ENCODE measurements around the gene UGT2B10. TPM values are rescaled to one million over a fixed set of nuclear protein-coding genes. Genes with fewer than 3 reads are reported as not detected.

The UGT2B10 gene
- polyA plus RNA-seq, 1 of the 3 experiments (the other 2 are of a cell fraction), result not detected

GRCh38 chr4:68871809-68872642 lies 56.2 kb downstream of the UGT2B10 start:
- no peak overlapping the region for H3K9ac ChIP-seq
- no peaks in the 10 kb centered on the region for H3K4me1 ChIP-seq (ENCODE audit: control insufficient read depth in 1 of 2, insufficient read depth in 2 of 2, low read depth in 1 of 2, low read length in 1 of 2)
- H3K4me2 ChIP-seq, result no peak overlapping the region
- no peaks in the 10 kb centered on the region for H3F3A ChIP-seq (replicated peaks; ENCODE audit: insufficient read depth)
- H3K36me3 ChIP-seq (replicated peaks in 1 of 2; ENCODE audit: control insufficient read depth in 1 of 2, insufficient read depth in 2 of 2, low read length in 1 of 2), result no peaks in the 10 kb centered on the region
- no peaks in the 10 kb centered on the region for H4K20me1 ChIP-seq (ENCODE audit: insufficient read depth)
- 1% methylated on average over 2 of the region's 2 CpGs for WGBS (ENCODE audit: low lambda C conversion rate)
- H3K79me2 ChIP-seq (ENCODE audit: insufficient read depth), result no peaks in the 10 kb centered on the region
- TF ChIP-seq RCOR1 (IDR thresholded peaks at IDR 0.05; ENCODE audit: low read length) (no peak), RFX5 (IDR thresholded peaks at IDR 0.05; ENCODE audit: low read length) (no peak), FOXJ3 (CRISPR knock-in tag; IDR thresholded peaks at IDR 0.05) (no peak), JUND (IDR thresholded peaks at IDR 0.05) (no peak), POLR2AphosphoS5 (IDR thresholded peaks at IDR 0.05; ENCODE audit: low read depth, low read length) (no peak), TCF12 (IDR thresholded peaks at IDR 0.05) (no peak), SMC3 (IDR thresholded peaks at IDR 0.05; ENCODE audit: low read depth, low read length) (no peak), TEAD4 (IDR thresholded peaks at IDR 0.05; ENCODE audit: borderline replicate concordance, insufficient read depth) (no peak), EZH2phosphoT487 (IDR thresholded peaks at IDR 0.05; ENCODE audit: borderline replicate concordance, low read depth) (no peak)
- TF ChIP-seq, protein P1, sequence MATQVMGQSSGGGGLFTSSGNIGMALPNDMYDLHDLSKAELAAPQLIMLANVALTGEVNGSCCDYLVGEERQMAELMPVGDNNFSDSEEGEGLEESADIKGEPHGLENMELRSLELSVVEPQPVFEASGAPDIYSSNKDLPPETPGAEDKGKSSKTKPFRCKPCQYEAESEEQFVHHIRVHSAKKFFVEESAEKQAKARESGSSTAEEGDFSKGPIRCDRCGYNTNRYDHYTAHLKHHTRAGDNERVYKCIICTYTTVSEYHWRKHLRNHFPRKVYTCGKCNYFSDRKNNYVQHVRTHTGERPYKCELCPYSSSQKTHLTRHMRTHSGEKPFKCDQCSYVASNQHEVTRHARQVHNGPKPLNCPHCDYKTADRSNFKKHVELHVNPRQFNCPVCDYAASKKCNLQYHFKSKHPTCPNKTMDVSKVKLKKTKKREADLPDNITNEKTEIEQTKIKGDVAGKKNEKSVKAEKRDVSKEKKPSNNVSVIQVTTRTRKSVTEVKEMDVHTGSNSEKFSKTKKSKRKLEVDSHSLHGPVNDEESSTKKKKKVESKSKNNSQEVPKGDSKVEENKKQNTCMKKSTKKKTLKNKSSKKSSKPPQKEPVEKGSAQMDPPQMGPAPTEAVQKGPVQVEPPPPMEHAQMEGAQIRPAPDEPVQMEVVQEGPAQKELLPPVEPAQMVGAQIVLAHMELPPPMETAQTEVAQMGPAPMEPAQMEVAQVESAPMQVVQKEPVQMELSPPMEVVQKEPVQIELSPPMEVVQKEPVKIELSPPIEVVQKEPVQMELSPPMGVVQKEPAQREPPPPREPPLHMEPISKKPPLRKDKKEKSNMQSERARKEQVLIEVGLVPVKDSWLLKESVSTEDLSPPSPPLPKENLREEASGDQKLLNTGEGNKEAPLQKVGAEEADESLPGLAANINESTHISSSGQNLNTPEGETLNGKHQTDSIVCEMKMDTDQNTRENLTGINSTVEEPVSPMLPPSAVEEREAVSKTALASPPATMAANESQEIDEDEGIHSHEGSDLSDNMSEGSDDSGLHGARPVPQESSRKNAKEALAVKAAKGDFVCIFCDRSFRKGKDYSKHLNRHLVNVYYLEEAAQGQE (IDR thresholded peaks at IDR 0.05; ENCODE audit: low read depth, low read length), result no peak
- H3K27ac ChIP-seq (ENCODE audit: low read depth in 2 of 2, low read length in 1 of 2), result no peak overlapping the region
- CTCF ChIA-PET, result no interaction called here
- no peaks in the 10 kb centered on the region for H3K9me2 ChIP-seq
- DNase-seq, result no peak
- POLR2A ChIA-PET, result no interaction called here
- H3K9me3 ChIP-seq, result no peaks in the 10 kb centered on the region; the same call in 1 of the 2 replicates
- no peak overlapping the region for H3K4me3 ChIP-seq (ENCODE audit: low read depth in 2 of 2, low read length in 1 of 2)
- H3K27me3 ChIP-seq (ENCODE audit: insufficient read depth), result no peaks in the 10 kb centered on the region; the same call in 1 of the 2 replicates
- no peak overlapping the region for H2AFZ ChIP-seq (ENCODE audit: low read depth)

DNA sequence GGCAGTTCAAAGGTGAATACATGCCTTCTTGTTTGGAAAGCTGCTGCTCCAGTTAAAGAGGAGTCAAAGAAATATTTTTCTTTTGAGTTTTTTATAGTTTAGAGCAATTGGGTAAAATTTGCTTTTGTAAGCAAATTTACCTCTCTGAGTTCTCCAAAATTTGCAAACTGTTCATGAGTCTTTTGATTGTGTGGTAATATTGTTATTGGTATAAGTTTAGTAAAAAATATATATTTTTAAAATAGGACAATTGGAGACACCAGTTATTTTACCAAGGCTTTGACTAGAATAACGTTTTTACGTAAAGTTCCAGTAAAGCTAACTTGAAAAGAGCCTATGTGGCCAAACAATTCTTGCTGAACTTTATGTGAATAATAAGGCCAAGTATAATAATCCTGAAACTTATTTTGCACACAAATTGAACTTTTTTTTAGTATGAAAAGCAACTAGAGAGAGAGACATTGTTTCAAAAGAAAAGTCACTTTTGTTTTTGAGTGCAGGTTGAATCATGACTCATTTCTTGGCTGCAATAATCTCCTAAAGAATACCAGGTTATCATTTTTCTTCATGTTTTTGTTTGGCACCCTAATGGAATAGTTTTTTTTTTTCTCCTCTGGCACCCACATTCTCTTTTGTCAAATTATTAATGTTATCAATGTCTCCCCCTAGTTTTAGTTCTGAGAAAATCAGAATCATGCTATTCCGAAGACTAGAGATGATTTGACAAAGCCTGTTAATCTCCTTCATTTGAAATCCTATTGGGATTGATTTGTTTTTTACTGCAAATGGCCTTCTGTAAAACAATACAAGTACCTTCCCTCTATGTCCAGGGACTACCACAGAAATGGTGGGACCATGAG lies 57.1 kb downstream of the UGT2B10 start:
- Histone ChIP-seq H3K4me1 (ENCODE audit: control insufficient read depth in 1 of 2, insufficient read depth in 2 of 2, low read depth in 1 of 2, low read length in 1 of 2) (no peaks in the 10 kb centered on the region), H4K20me1 (ENCODE audit: insufficient read depth) (no peaks in the 10 kb centered on the region), H2AFZ (ENCODE audit: low read depth) (no peak overlapping the region), H3K4me3 (ENCODE audit: low read depth in 2 of 2, low read length in 1 of 2) (no peak overlapping the region), H3K9me2 (no peaks in the 10 kb centered on the region), H3K36me3 (replicated peaks in 1 of 2; ENCODE audit: control insufficient read depth in 1 of 2, insufficient read depth in 2 of 2, low read length in 1 of 2) (no peaks in the 10 kb centered on the region), H3K9ac (no peak overlapping the region), H3F3A (replicated peaks; ENCODE audit: insufficient read depth) (no peaks in the 10 kb centered on the region), H3K79me2 (ENCODE audit: insufficient read depth) (no peaks in the 10 kb centered on the region), H3K4me2 (no peak overlapping the region), H3K9me3 (no peaks in the 10 kb centered on the region; the same call in 1 of the 2 replicates), H3K27ac (ENCODE audit: low read depth in 2 of 2, low read length in 1 of 2) (no peak overlapping the region), H3K27me3 (ENCODE audit: insufficient read depth) (no peaks in the 10 kb centered on the region; the same call in 1 of the 2 replicates)
- ChIA-PET POLR2A (no interaction called here), CTCF (interaction anchor here (0.6 kb wide), 1 partner anchor 1730 kb away, joined by 3 read pairs; no protein-coding TSS in a partner anchor)
- WGBS (ENCODE audit: low lambda C conversion rate), result 14% methylated on average over 3 of the region's 3 CpGs
- TF ChIP-seq POLR2AphosphoS5 (IDR thresholded peaks at IDR 0.05; ENCODE audit: low read depth, low read length) (no peak), EZH2phosphoT487 (IDR thresholded peaks at IDR 0.05; ENCODE audit: borderline replicate concordance, low read depth) (no peak), NFIC (IDR thresholded peaks at IDR 0.05; ENCODE audit: borderline replicate concordance) (no peak), USF2 (IDR thresholded peaks at IDR 0.05; ENCODE audit: borderline replicate concordance, low read depth, low read length) (no peak), GATA2 (CRISPR knock-in tag; IDR thresholded peaks at IDR 0.05) (no peak), YY1 (IDR thresholded peaks at IDR 0.05; ENCODE audit: low read depth) (no peak), RCOR1 (IDR thresholded peaks at IDR 0.05; ENCODE audit: low read length) (no peak), SMC3 (IDR thresholded peaks at IDR 0.05; ENCODE audit: low read depth, low read length) (no peak)
- TF ChIP-seq, protein P2, sequence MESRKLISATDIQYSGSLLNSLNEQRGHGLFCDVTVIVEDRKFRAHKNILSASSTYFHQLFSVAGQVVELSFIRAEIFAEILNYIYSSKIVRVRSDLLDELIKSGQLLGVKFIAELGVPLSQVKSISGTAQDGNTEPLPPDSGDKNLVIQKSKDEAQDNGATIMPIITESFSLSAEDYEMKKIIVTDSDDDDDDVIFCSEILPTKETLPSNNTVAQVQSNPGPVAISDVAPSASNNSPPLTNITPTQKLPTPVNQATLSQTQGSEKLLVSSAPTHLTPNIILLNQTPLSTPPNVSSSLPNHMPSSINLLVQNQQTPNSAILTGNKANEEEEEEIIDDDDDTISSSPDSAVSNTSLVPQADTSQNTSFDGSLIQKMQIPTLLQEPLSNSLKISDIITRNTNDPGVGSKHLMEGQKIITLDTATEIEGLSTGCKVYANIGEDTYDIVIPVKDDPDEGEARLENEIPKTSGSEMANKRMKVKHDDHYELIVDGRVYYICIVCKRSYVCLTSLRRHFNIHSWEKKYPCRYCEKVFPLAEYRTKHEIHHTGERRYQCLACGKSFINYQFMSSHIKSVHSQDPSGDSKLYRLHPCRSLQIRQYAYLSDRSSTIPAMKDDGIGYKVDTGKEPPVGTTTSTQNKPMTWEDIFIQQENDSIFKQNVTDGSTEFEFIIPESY (IDR thresholded peaks at IDR 0.05; ENCODE audit: borderline replicate concordance, low read depth), result no peak
- no peak for DNase-seq

Measured in SK-N-SH (cell line).